Left hindlimb (tissue), 1 donor: Measurements from ENCODE around the gene TOLLIP.
"Not testable (repeated sequence)": the region's sequence is repeated elsewhere in the genome, so short reads cannot be mapped to it uniquely, and the experiment has no call there.

Experiments
- DNase-seq: peaks from one replicate; pipeline ENCODE4 v3.0.0-alpha.2; 2018

TOLLIP gene

GRCh38 chr11:1261241-1262071, 48.0 kb downstream of the TOLLIP start:
- no peak for DNase-seq

GRCh38 chr11:1260620-1261019, 48.8 kb downstream of the TOLLIP start:
- peak; percentile 31 for DNase-seq

- DNase-seq = peak; percentile 43
Observed at GRCh38 chr11:1260023-1260501, 49.4 kb downstream of the TOLLIP start.

- DNase-seq = no peak
Observed at GRCh38 chr11:1259561-1259960, 49.9 kb downstream of the TOLLIP start.

GRCh38 chr11:1259076-1259461, 50.4 kb downstream of the TOLLIP start:
- no peak for DNase-seq

GRCh38 chr11:1258401-1259075, 50.9 kb downstream of the TOLLIP start:
- DNase-seq = no peak

GRCh38 chr11:1257916-1258315, 51.5 kb downstream of the TOLLIP start:
- no peak for DNase-seq

GRCh38 chr11:1257366-1257765, 52.1 kb downstream of the TOLLIP start:
- DNase-seq = no peak

GRCh38 chr11:1256257-1257045, 53.0 kb downstream of the TOLLIP start:
- DNase-seq = no peak

- DNase-seq = no peak
Observed at GRCh38 chr11:1255151-1255550, 54.3 kb downstream of the TOLLIP start.

GRCh38 chr11:1254733-1255132, 54.7 kb downstream of the TOLLIP start:
- DNase-seq = no peak

- no peak for DNase-seq
Observed at GRCh38 chr11:1254086-1254648, 55.3 kb downstream of the TOLLIP start.

GRCh38 chr11:1253103-1253485, 56.3 kb downstream of the TOLLIP start:
- no peak for DNase-seq

GRCh38 chr11:1252371-1253102, 56.9 kb downstream of the TOLLIP start:
- no peak for DNase-seq

- DNase-seq = no peak
Observed at GRCh38 chr11:1251236-1251770, 58.1 kb downstream of the TOLLIP start.

GRCh38 chr11:1250411-1250810, 59.0 kb downstream of the TOLLIP start:
- not testable (repeated sequence) for DNase-seq

- DNase-seq = not testable (repeated sequence)
Observed at GRCh38 chr11:1248951-1249350, 60.5 kb downstream of the TOLLIP start.

GRCh38 chr11:1247026-1247425, 62.4 kb downstream of the TOLLIP start:
- DNase-seq = not testable (repeated sequence)

- not testable (repeated sequence) for DNase-seq
Observed at GRCh38 chr11:1246301-1246700, 63.1 kb downstream of the TOLLIP start.

GRCh38 chr11:1245717-1246116, 63.7 kb downstream of the TOLLIP start:
- not testable (repeated sequence) for DNase-seq

- DNase-seq = not testable (repeated sequence)
Observed at GRCh38 chr11:1244557-1244956, 64.9 kb downstream of the TOLLIP start.

- DNase-seq = not testable (repeated sequence)
Observed at GRCh38 chr11:1243521-1243920, 65.9 kb downstream of the TOLLIP start.
